Psoas muscle (tissue), 8 donors: ENCODE results near the gene SLC13A5. TPM values are rescaled to one million over a fixed set of nuclear protein-coding genes. Genes with fewer than 3 reads are reported as not detected.
A peak's percentile ranks its signal among the peaks of the same experiment; 100 is the strongest.
"Not testable (repeated sequence)": the region's sequence is repeated elsewhere in the genome, so short reads cannot be mapped to it uniquely, and the experiment has no call there.

Source experiments
- ATAC-seq, 4 donors: fragments of 200-7000 bp; cut with Tn5 transposase; one replicate each; pipeline ENCODE4 v1.9.1; 2020; ENCODE audit warnings: moderate library complexity in 3 of 4, mild to moderate bottlenecking in 2 of 4
- DNase-seq, 2 donors: peaks; one replicate each; pipeline ENCODE4 v3.0.0-alpha.2; 2020
- H3K27ac ChIP-seq: fragments of 200-600 bp; one replicate; pipeline ENCODE4 v1.8.0; 2022
- H3K27me3 ChIP-seq, 3 donors: fragments of 200-600 bp in 1 of 3; one replicate each; pipeline versions ENCODE4 v1.6.1 to v1.8.0; 2013 to 2022; ENCODE audit warnings: low read length in 2 of 3, mild to moderate bottlenecking in 2 of 3, moderate library complexity in 1 of 3; ENCODE audit not compliant: insufficient read depth in 3 of 3
- H3K36me3 ChIP-seq, 2 donors: fragments of 200-600 bp in 1 of 2; one replicate each; pipeline versions ENCODE4 v1.6.1 to v1.8.0; 2013 to 2022; ENCODE audit warnings: low read depth in 1 of 2, mild to moderate bottlenecking in 1 of 2, moderate library complexity in 1 of 2; ENCODE audit not compliant: insufficient read depth in 1 of 2
- H3K4me1 ChIP-seq: fragments of 200-600 bp; one replicate; pipeline ENCODE4 v1.8.0; 2022
- H3K4me3 ChIP-seq: fragments of 200-600 bp; one replicate; pipeline ENCODE4 v1.8.0; 2022; ENCODE audit warnings: mild to moderate bottlenecking
- H3K9me3 ChIP-seq: fragments of 200-600 bp; one replicate; pipeline ENCODE4 v1.8.0; 2022
- CTCF ChIP-seq: fragments of 200-600 bp; IDR thresholded peaks from one replicate; pipeline ENCODE4 v1.8.0; 2022; ENCODE audit warnings: antibody characterized with exemption
- WGBS, 3 donors: extraction: QIAGEN DNeasy Blood & Tissue Kit; methylation state at CpG; one replicate each; pipeline versions ENCODE4 v1.1.6 to v1.1.7; 2013; 5-methylcytosine and 5-hydroxymethylcytosine counted together
- intact Hi-C, 2 donors: fragments of 100-400 bp; cut with DNase I; formaldehyde crosslinking; loops; one replicate each; pipeline versions ENCODE4 v1.11.0 to v1.14.2; 2022
- polyA plus RNA-seq, 3 donors: library from polyadenylated mRNA; stranded (reverse); fragments of 200-250 nt; gene quantifications; one replicate each; pipeline ENCODE4 v1.2.3, GENCODE V29; 2013
- total RNA-seq, 4 donors: library from RNA; stranded (reverse); fragmentation: NEBNext Ultra II Directional in 2 of 4; extraction: Animal tissue kit (Norgen Biotek cat#: 25700) in 2 of 4; gene quantifications; one replicate each; pipeline versions ENCODE4 v1.2.1 to v1.2.4, GENCODE V29; 2021 to 2023
- donor health status: healthy with polysubstance abuse.
- donor health status: DM: no; HTN: no; CAD: no; lungs with moderate emphysema.
- donor health status: Bipolar disorder and iron deficiency.
- donor health status: healthy.
- donor health status: DM: yes; HTN: yes; CAD: no.
- donor health status: DM: no; HTN: no; CAD: no.
- donor health status: DM: no; HTN: no; CAD: no.
- donor health status: DM: yes; HTN: yes; CAD: no.

SLC13A5 gene
- total and polyA plus RNA-seq, 7 donors: 0.01 to 0.17 (median 0.03) TPM; not detected in 4

- H3K4me3 ChIP-seq: no peak overlapping the region
- no peaks in the 10 kb centered on the region for H3K9me3 ChIP-seq
- no peaks in the 10 kb centered on the region for H3K4me1 ChIP-seq
- intact Hi-C loops: loop anchor here (2.0 to 10.0 kb wide), 3 partner anchors 176 to 338 kb away; no protein-coding TSS in a partner anchor
- ATAC-seq (no peak), DNase-seq (no peak)
- 91 to 97% (median 93%) methylated on average over 6 of the region's 6 CpGs for WGBS, 3 donors
- H3K27ac ChIP-seq: no peak overlapping the region
- no peaks in the 10 kb centered on the region for H3K36me3 ChIP-seq
- H3K27me3 ChIP-seq: peaks cover 0 to 9% (median 2%) of the 10 kb centered on the region in 3 donors
- TF ChIP-seq CTCF: no peak
Measured at GRCh38 chr17:6666557-6666956, 46.6 kb downstream of the SLC13A5 start.

GRCh38 chr17:6666077-6666521 lies 47.1 kb downstream of the SLC13A5 start:
- Histone ChIP-seq H3K4me1 (no peaks in the 10 kb centered on the region), H3K36me3 (no peaks in the 10 kb centered on the region), H3K27me3 (peaks cover 0 to 13% (median 3%) of the 10 kb centered on the region in 3 donors), H3K4me3 (no peak overlapping the region), H3K27ac (no peak overlapping the region), H3K9me3 (no peaks in the 10 kb centered on the region)
- ATAC-seq: peak; percentile 89 to 95 (median 94)
- 14 to 19% (median 19%) methylated on average over 9 of the region's 9 CpGs for WGBS, 3 donors
- DNase-seq: peak; percentile 61 to 79
- peak; percentile 79 for TF ChIP-seq CTCF
- intact Hi-C loops: loop anchor here (2.0 to 10.0 kb wide), 3 partner anchors 177 to 339 kb away; no protein-coding TSS in a partner anchor

DNA sequence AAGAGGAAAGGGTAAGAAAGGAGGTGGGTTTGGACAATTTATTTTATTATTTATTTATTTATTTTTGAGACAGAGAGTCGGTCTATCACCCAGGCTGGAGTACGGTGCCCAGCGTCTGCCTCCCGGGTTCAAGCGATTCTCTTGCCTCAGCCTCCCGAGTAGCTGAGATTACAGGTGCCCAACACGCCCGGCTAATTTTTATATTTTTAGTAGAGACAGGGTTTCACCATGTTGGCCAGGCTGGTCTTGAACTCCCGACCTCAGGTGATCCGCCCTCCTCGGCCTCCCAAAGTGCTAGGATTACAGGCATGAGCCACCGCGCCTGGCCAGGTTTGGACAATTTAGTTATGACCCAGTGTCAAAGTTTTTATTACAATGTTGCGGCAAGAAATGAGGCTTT lies 50.0 kb downstream of the SLC13A5 start:
- 87 to 89% (median 88%) methylated on average over 14 of the region's 14 CpGs for WGBS, 3 donors
- intact Hi-C loops: loop anchor here in 1 of 2 donors (10.0 kb wide), 1 partner anchor 342 kb away; no protein-coding TSS in a partner anchor
- not testable (repeated sequence) for H3K27ac ChIP-seq, DNase-seq, H3K4me3 ChIP-seq, H3K9me3 ChIP-seq, H3K36me3 ChIP-seq, H3K4me1 ChIP-seq, ATAC-seq
- H3K27me3 ChIP-seq: peaks cover 0 to 18% (median 5%) of the 10 kb centered on the region in 3 donors

DNA sequence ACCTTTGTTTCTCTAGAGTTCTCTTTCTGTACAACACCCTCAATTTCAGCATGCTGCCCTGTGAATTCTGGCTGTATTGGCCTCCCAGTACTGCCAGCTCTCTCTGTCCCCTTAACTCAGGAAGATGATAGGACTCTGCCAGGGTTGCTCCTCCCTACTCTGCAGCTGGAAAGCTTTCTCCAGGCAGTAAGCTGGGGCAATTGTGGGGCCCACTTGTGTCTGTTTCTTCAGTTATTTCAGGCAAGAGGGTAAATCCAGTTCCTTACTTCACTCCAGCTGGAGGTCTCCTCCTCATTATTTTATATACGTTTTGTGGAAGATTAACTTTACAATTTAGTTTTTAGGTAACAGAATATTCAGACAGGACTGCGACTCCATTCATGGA lies 51.7 kb downstream of the SLC13A5 start:
- WGBS, 3 donors: 64 to 68% (median 66%) methylated on average over 2 of the region's 2 CpGs
- no peaks in the 10 kb centered on the region for H3K36me3 ChIP-seq
- H3K9me3 ChIP-seq: no peaks in the 10 kb centered on the region
- peaks cover 0 to 26% (median 7%) of the 10 kb centered on the region in 3 donors for H3K27me3 ChIP-seq
- intact Hi-C loops: loop anchor here in 1 of 2 donors (10.0 kb wide), 1 partner anchor 343 kb away; no protein-coding TSS in a partner anchor
- ATAC-seq (no peak), DNase-seq (no peak)
- no peak overlapping the region for H3K4me3 ChIP-seq
- no peak for TF ChIP-seq CTCF
- H3K4me1 ChIP-seq: no peaks in the 10 kb centered on the region
- no peak overlapping the region for H3K27ac ChIP-seq

GRCh38 chr17:6660805-6661463 lies 52.2 kb downstream of the SLC13A5 start:
- Histone ChIP-seq H3K27ac (no peak overlapping the region), H3K36me3 (no peaks in the 10 kb centered on the region), H3K27me3 (peaks cover 0 to 26% (median 7%) of the 10 kb centered on the region in 3 donors), H3K4me3 (no peak overlapping the region), H3K9me3 (no peaks in the 10 kb centered on the region), H3K4me1 (no peaks in the 10 kb centered on the region)
- DNase-seq (no peak), ATAC-seq (no peak)
- TF ChIP-seq CTCF: no peak
- 28 to 42% (median 39%) methylated on average over 9 to 11 of the region's 11 CpGs for WGBS, 3 donors
- intact Hi-C loops: loop anchor here in 1 of 2 donors (10.0 kb wide), 1 partner anchor 344 kb away; no protein-coding TSS in a partner anchor
